ENCODE data around the gene VWC2L. TPM values are rescaled to one million over a fixed set of nuclear protein-coding genes. Genes with fewer than 3 reads are reported as not detected.

VWC2L gene
- total RNA-seq, 1 experiment from 2014 or later: not detected

DNA sequence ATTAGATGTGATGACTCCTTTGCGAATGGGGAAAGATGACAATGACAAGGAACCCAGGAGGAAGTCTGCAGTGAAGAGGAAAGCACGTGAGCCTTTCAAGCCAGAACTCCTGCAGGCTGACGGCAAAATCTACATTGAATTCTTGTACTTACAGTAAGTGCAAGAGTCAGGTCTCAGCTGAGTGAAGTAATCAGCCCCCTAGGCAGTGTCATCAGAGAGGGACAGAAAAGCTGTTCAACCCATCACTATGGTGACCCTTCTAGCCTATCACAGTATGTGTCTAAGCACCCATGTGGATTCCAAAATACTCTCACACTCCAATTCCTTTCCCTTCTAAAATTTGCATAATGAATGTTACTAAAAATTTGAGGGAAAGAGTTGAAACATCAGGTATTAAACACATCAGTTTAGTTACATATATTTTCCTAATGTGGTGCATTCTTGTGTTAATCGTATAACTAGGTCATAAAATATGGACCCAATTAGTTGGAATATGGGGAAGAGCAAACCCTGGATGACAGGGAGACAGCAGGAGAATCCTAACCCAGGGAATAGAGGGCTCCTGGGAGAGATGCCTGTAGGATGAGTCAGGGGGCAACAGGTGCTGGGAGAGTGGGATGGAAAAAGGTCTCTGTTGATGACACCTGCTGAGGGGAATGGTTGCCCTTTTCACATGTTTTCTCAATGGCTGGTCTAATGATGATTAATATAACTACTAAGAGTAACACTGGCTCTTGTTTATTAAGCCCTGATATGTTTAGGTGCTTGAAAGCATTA, 39.5 kb downstream of the VWC2L start:
- POLR2A ChIA-PET: no interaction called here
- TF ChIP-seq, protein P1, sequence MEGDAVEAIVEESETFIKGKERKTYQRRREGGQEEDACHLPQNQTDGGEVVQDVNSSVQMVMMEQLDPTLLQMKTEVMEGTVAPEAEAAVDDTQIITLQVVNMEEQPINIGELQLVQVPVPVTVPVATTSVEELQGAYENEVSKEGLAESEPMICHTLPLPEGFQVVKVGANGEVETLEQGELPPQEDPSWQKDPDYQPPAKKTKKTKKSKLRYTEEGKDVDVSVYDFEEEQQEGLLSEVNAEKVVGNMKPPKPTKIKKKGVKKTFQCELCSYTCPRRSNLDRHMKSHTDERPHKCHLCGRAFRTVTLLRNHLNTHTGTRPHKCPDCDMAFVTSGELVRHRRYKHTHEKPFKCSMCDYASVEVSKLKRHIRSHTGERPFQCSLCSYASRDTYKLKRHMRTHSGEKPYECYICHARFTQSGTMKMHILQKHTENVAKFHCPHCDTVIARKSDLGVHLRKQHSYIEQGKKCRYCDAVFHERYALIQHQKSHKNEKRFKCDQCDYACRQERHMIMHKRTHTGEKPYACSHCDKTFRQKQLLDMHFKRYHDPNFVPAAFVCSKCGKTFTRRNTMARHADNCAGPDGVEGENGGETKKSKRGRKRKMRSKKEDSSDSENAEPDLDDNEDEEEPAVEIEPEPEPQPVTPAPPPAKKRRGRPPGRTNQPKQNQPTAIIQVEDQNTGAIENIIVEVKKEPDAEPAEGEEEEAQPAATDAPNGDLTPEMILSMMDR (IDR thresholded peaks at IDR 0.05; ENCODE audit: insufficient read depth in 1 of 2, low read depth in 1 of 2, low read length in 1 of 2, severe bottlenecking in 1 of 2, unreplicated experiment in 1 of 2): no peak
- no peak for DNase-seq
- intact Hi-C loops (cut with micrococcal nuclease; ENCODE audit: unreplicated experiment): no loop called here
- Mint-ChIP-seq H3K27me3 (ENCODE audit: insufficient read depth, unreplicated experiment) (no peaks in the 10 kb centered on the region), H3K36me3 (ENCODE audit: insufficient read depth, unreplicated experiment) (no peaks in the 10 kb centered on the region), H3K27ac (ENCODE audit: unreplicated experiment) (no peak overlapping the region), H3K9me3 (ENCODE audit: unreplicated experiment) (no peaks in the 10 kb centered on the region), H3K4me3 (ENCODE audit: unreplicated experiment) (no peak overlapping the region), H3K4me1 (ENCODE audit: low read depth, unreplicated experiment) (no peaks in the 10 kb centered on the region)
- no peaks in the 10 kb centered on the region for H3K9me3 ChIP-seq
- H3K4me3 ChIP-seq (ENCODE audit: low read depth, low read length): no peak overlapping the region
- CTCF ChIA-PET: no interaction called here
- H3K4me1 ChIP-seq: no peaks in the 10 kb centered on the region
- H3K36me3 ChIP-seq (ENCODE audit: control insufficient read depth, insufficient read depth, low read length): no peaks in the 10 kb centered on the region
- H3K27me3 ChIP-seq (replicated peaks; ENCODE audit: control insufficient read depth, insufficient read depth, low read length): no peaks in the 10 kb centered on the region
- BruUV-seq (replicated peaks): no TSS peak

DNA sequence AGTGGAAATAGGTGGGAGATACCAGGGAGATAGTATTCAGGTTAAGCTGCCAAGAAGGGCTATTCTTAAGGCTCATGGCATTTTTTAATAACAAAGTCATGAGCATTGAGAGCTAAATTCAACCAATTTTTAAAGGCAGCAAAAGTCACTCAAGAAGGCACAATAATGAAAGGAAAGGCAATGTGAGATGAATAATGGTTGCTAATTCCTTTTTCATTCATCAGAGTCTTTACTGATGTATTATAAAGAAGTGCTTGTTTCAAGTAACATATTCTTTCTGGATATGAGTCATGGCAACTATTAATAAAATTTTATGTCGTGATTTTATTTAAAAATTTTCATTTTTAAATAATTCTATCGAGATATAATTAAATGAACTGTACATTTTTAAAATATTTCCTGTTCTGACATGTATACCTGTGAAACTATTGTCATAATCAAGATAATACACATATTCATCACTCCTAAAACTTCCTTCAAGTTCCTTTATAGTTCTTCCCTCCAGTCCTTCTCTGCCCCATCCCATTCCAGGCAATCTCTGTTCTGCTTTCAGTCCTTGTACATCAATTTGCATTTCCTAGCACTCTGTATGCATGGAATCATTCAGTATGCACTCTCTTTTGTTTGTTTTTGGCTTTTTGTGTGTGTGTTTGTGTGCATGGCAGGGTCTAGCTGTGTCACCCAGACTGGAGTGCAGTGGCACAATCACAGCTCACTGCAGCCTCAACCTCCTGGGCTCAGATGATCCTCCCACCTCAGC, 40.8 kb downstream of the VWC2L start:
- TF ChIP-seq, protein P1 (IDR thresholded peaks at IDR 0.05; ENCODE audit: insufficient read depth in 1 of 2, low read depth in 1 of 2, low read length in 1 of 2, severe bottlenecking in 1 of 2, unreplicated experiment in 1 of 2): no peak
- Mint-ChIP-seq H3K36me3 (ENCODE audit: insufficient read depth, unreplicated experiment) (no peaks in the 10 kb centered on the region), H3K4me1 (ENCODE audit: low read depth, unreplicated experiment) (no peaks in the 10 kb centered on the region), H3K27me3 (ENCODE audit: insufficient read depth, unreplicated experiment) (peaks cover 3% of the 10 kb centered on the region), H3K9me3 (ENCODE audit: unreplicated experiment) (no peaks in the 10 kb centered on the region), H3K27ac (ENCODE audit: unreplicated experiment) (no peak overlapping the region), H3K4me3 (ENCODE audit: unreplicated experiment) (no peak overlapping the region)
- Histone ChIP-seq H3K27me3 (replicated peaks; ENCODE audit: control insufficient read depth, insufficient read depth, low read length) (no peaks in the 10 kb centered on the region), H3K4me3 (ENCODE audit: low read depth, low read length) (no peak overlapping the region), H3K4me1 (no peaks in the 10 kb centered on the region), H3K9me3 (no peaks in the 10 kb centered on the region), H3K36me3 (ENCODE audit: control insufficient read depth, insufficient read depth, low read length) (no peaks in the 10 kb centered on the region)
- no peak for DNase-seq
- intact Hi-C loops (cut with micrococcal nuclease; ENCODE audit: unreplicated experiment): no loop called here
- BruUV-seq (replicated peaks): no TSS peak
- ChIA-PET POLR2A (no interaction called here), CTCF (no interaction called here)

DNA sequence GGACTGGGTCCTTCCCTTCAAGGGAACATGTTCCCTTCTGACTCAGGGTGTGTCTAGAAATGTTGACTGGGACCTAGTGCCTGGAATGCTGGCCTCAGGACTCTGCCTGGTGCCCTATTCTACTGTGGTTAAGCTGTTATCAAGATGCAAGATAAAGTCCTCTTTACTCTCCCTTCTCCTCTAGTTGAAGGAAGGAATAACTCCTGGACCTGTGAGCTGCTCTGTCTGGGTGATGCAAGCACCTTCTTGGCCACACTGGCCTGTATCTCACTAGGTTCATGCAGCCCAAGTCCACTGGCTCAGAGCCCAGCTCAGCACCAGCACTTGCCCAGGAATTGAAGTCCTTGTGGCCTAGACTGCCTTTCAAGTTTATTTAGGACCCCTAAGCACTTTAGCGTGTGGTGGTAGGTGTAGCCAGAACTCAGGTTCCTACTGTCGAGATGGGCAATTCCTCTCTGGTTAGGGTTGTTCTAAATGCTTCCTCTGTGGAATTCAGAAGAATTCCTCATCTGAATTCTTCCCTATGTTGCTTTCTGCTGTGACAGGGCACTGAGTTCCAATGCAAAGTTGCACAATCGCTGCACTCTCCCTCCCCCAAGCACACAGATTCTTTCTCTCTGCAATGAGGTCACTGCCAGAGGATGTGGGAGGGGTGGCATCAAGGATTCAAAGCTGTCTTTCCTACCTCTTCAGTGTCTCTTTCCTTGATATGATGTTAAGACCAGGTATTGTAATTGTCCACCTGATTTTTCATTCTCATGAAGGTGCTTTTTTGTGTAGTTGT, 54.7 kb downstream of the VWC2L start:
- H3K4me3 Mint-ChIP-seq (ENCODE audit: unreplicated experiment): no peak overlapping the region
- POLR2A ChIA-PET: no interaction called here
- TF ChIP-seq, protein P1 (IDR thresholded peaks at IDR 0.05; ENCODE audit: insufficient read depth in 1 of 2, low read depth in 1 of 2, low read length in 1 of 2, severe bottlenecking in 1 of 2, unreplicated experiment in 1 of 2): no peak
- Histone ChIP-seq H3K4me1 (peaks cover 7% of the 10 kb centered on the region), H3K9me3 (no peaks in the 10 kb centered on the region), H3K4me3 (ENCODE audit: low read depth, low read length) (no peak overlapping the region), H3K36me3 (ENCODE audit: control insufficient read depth, insufficient read depth, low read length) (no peaks in the 10 kb centered on the region), H3K27me3 (replicated peaks; ENCODE audit: control insufficient read depth, insufficient read depth, low read length) (no peaks in the 10 kb centered on the region)
- no TSS peak for BruUV-seq (replicated peaks)
- H3K9me3 Mint-ChIP-seq (ENCODE audit: unreplicated experiment): no peaks in the 10 kb centered on the region
- DNase-seq: peak in 1 of 2 experiments; percentile 18
- intact Hi-C loops (cut with micrococcal nuclease; ENCODE audit: unreplicated experiment): no loop called here
- no peak overlapping the region for H3K27ac Mint-ChIP-seq (ENCODE audit: unreplicated experiment)
- no peaks in the 10 kb centered on the region for H3K36me3 Mint-ChIP-seq (ENCODE audit: insufficient read depth, unreplicated experiment)
- H3K27me3 Mint-ChIP-seq (ENCODE audit: insufficient read depth, unreplicated experiment): no peaks in the 10 kb centered on the region
- H3K4me1 Mint-ChIP-seq (ENCODE audit: low read depth, unreplicated experiment): peaks cover 9% of the 10 kb centered on the region
- CTCF ChIA-PET: no interaction called here
